HL-60 (cell line): ENCODE measurements around the gene OSBPL2.

ENCODE experiments used
- POLR2AphosphoS5 ChIP-seq: IDR thresholded peaks from 2 replicates; pipeline ENCODE4 v1.6.1; 2012; ENCODE audit warnings: low read depth
- TF ChIP-seq, protein P1 (sequence below): IDR thresholded peaks from one replicate; pipeline ENCODE4 v1.5.1; 2011; ENCODE audit warnings: low read length, control low read depth, inconsistent platforms; ENCODE audit not compliant: insufficient read depth
- TF ChIP-seq, protein P2 (sequence below): IDR thresholded peaks from 2 replicates; pipeline ENCODE4 v1.6.1; 2012; ENCODE audit warnings: low read depth; ENCODE audit not compliant: insufficient replicate concordance

DNA sequence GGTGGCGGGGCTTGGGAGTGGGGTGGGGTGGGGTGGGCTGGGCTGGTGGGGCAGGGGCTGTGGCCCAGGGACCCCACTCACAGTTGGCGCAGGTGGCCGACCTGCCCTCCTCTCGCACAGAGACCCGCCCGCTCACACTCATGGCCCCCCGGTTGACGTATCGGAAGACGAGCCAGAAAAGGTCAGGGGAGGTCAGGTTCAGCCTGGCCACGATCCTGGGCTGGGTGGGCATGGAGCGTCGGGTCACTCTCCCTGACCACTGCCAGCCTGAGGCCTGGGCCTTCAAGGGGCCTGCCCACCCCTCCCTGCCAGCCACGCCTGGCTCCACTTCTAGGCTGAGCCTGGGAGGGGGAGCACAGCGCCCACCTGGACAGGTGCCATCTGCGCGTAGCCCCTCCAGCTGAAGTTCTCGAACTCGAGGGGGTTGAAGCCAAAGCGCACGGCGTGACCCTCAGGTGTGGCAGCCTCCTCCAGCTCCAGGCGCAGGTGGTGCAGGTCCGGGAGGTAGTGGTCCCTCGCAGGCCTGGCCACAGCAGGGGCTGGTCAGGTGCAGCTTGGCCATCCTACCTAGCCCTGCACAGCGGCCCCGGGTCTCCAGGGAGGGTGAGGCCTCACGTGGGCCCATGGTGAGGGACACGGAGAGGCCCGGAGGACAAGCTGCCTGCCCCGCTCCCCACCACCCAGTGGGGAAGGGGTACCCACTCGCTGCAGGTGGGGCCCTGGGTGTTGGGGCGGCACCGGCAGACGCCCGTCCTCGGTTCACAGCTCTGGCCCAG is 95.7 kb downstream of the OSBPL2 start:
- TF ChIP-seq, protein P1, sequence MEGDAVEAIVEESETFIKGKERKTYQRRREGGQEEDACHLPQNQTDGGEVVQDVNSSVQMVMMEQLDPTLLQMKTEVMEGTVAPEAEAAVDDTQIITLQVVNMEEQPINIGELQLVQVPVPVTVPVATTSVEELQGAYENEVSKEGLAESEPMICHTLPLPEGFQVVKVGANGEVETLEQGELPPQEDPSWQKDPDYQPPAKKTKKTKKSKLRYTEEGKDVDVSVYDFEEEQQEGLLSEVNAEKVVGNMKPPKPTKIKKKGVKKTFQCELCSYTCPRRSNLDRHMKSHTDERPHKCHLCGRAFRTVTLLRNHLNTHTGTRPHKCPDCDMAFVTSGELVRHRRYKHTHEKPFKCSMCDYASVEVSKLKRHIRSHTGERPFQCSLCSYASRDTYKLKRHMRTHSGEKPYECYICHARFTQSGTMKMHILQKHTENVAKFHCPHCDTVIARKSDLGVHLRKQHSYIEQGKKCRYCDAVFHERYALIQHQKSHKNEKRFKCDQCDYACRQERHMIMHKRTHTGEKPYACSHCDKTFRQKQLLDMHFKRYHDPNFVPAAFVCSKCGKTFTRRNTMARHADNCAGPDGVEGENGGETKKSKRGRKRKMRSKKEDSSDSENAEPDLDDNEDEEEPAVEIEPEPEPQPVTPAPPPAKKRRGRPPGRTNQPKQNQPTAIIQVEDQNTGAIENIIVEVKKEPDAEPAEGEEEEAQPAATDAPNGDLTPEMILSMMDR, result no peak
- TF ChIP-seq, protein P2, sequence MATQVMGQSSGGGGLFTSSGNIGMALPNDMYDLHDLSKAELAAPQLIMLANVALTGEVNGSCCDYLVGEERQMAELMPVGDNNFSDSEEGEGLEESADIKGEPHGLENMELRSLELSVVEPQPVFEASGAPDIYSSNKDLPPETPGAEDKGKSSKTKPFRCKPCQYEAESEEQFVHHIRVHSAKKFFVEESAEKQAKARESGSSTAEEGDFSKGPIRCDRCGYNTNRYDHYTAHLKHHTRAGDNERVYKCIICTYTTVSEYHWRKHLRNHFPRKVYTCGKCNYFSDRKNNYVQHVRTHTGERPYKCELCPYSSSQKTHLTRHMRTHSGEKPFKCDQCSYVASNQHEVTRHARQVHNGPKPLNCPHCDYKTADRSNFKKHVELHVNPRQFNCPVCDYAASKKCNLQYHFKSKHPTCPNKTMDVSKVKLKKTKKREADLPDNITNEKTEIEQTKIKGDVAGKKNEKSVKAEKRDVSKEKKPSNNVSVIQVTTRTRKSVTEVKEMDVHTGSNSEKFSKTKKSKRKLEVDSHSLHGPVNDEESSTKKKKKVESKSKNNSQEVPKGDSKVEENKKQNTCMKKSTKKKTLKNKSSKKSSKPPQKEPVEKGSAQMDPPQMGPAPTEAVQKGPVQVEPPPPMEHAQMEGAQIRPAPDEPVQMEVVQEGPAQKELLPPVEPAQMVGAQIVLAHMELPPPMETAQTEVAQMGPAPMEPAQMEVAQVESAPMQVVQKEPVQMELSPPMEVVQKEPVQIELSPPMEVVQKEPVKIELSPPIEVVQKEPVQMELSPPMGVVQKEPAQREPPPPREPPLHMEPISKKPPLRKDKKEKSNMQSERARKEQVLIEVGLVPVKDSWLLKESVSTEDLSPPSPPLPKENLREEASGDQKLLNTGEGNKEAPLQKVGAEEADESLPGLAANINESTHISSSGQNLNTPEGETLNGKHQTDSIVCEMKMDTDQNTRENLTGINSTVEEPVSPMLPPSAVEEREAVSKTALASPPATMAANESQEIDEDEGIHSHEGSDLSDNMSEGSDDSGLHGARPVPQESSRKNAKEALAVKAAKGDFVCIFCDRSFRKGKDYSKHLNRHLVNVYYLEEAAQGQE, result no peak
- TF ChIP-seq POLR2AphosphoS5, result no peak
